Kidney epithelial cell (primary cell): ENCODE measurements around the gene TLNRD1. TPM values are rescaled to one million over a fixed set of nuclear protein-coding genes. Genes with fewer than 3 reads are reported as not detected.

Source experiments
- DNase-seq: peaks from one replicate; pipeline ENCODE4 v3.0.0-alpha.2; 2010; ENCODE audit warnings: low read depth
- H3K27me3 ChIP-seq: 2 replicates; pipeline ENCODE4 v1.6.0; 2011; ENCODE audit warnings: low read length; ENCODE audit not compliant: control insufficient read depth, insufficient read depth
- H3K36me3 ChIP-seq: 2 replicates; pipeline ENCODE4 v1.5.1; 2011; ENCODE audit warnings: low read length; ENCODE audit not compliant: control insufficient read depth, insufficient read depth
- H3K4me3 ChIP-seq: 2 replicates; pipeline ENCODE4 v1.5.1; 2011; ENCODE audit warnings: low read depth, mild to moderate bottlenecking, control low read depth, low read length
- CTCF ChIP-seq: IDR thresholded peaks from 2 replicates; pipeline ENCODE4 v1.5.1; 2011; ENCODE audit warnings: mild to moderate bottlenecking, moderate library complexity, low read length, control low read depth, inconsistent platforms; ENCODE audit not compliant: insufficient read depth, poor library complexity, severe bottlenecking
- total RNA-seq: library from RNA; depleted of rRNA; stranded (reverse); fragments of >200 nt; gene quantifications from 2 replicates; pipeline ENCODE4 v1.2.3, GENCODE V29; 2015

Gene TLNRD1
- total RNA-seq, 1 donor from 2014 or later = 34.2 TPM

- no peaks in the 10 kb centered on the region for H3K27me3 ChIP-seq
- no peak for TF ChIP-seq CTCF
- no peak for DNase-seq
- H3K36me3 ChIP-seq = no peaks in the 10 kb centered on the region
- no peak overlapping the region for H3K4me3 ChIP-seq
Observed at GRCh38 chr15:81043935-81044575, 43.3 kb downstream of the TLNRD1 start.

GRCh38 chr15:81046290-81046689 is 45.6 kb downstream of the TLNRD1 start:
- no peak for TF ChIP-seq CTCF
- Histone ChIP-seq H3K4me3 (no peak overlapping the region), H3K36me3 (no peaks in the 10 kb centered on the region), H3K27me3 (no peaks in the 10 kb centered on the region)
- DNase-seq = no peak

- H3K27me3 ChIP-seq = no peaks in the 10 kb centered on the region
- TF ChIP-seq CTCF = no peak
- DNase-seq = no peak
- no peaks in the 10 kb centered on the region for H3K36me3 ChIP-seq
- H3K4me3 ChIP-seq = no peak overlapping the region
Observed at GRCh38 chr15:81047928-81048327, 47.2 kb downstream of the TLNRD1 start.

GRCh38 chr15:81049835-81050234 is 49.1 kb downstream of the TLNRD1 start:
- Histone ChIP-seq H3K27me3 (no peaks in the 10 kb centered on the region), H3K4me3 (no peak overlapping the region), H3K36me3 (no peaks in the 10 kb centered on the region)
- DNase-seq = no peak
- TF ChIP-seq CTCF = no peak

GRCh38 chr15:81050259-81050658 is 49.5 kb downstream of the TLNRD1 start:
- TF ChIP-seq CTCF = no peak
- H3K27me3 ChIP-seq = no peaks in the 10 kb centered on the region
- no peak overlapping the region for H3K4me3 ChIP-seq
- no peak for DNase-seq
- no peaks in the 10 kb centered on the region for H3K36me3 ChIP-seq

GRCh38 chr15:81050805-81051204 is 50.1 kb downstream of the TLNRD1 start:
- no peaks in the 10 kb centered on the region for H3K36me3 ChIP-seq
- H3K4me3 ChIP-seq = no peak overlapping the region
- DNase-seq = no peak
- no peaks in the 10 kb centered on the region for H3K27me3 ChIP-seq
- no peak for TF ChIP-seq CTCF
